Stimulated activated CD4-positive, alpha-beta T cell treated with anti-CD3 and anti-CD28 coated beads, Interleukin-12 subunit alpha, Interleukin-12 subunit beta, amount 100 ng/mL, for 48 hours (primary cell): ENCODE data around the gene AKR1B1.

Experiments
- DNase-seq, 3 donors: peaks; one replicate each; pipeline ENCODE4 v3.0.0-alpha.2; 2020; ENCODE audit warnings: low read depth in 2 of 3, low spot score in 1 of 3

AKR1B1 gene

GRCh38 chr7:134420424-134421125, 38.3 kb downstream of the AKR1B1 start:
- no peak for DNase-seq

GRCh38 chr7:134419875-134420274, 39.0 kb downstream of the AKR1B1 start:
- DNase-seq: no peak

GRCh38 chr7:134419085-134419484, 39.8 kb downstream of the AKR1B1 start:
- no peak for DNase-seq

- no peak for DNase-seq
Observed at GRCh38 chr7:134415700-134416099, 43.2 kb downstream of the AKR1B1 start.

- no peak for DNase-seq
Observed at GRCh38 chr7:134414109-134414508, 44.8 kb downstream of the AKR1B1 start.

GRCh38 chr7:134407311-134407710, 51.6 kb downstream of the AKR1B1 start:
- DNase-seq: no peak

- no peak for DNase-seq
Observed at GRCh38 chr7:134406431-134406830, 52.5 kb downstream of the AKR1B1 start.

GRCh38 chr7:134405299-134405698, 53.6 kb downstream of the AKR1B1 start:
- DNase-seq: no peak

GRCh38 chr7:134403062-134403461, 55.8 kb downstream of the AKR1B1 start:
- no peak for DNase-seq

- DNase-seq: no peak
Observed at GRCh38 chr7:134400859-134401258, 58.0 kb downstream of the AKR1B1 start.

- DNase-seq: no peak
Observed at GRCh38 chr7:134396031-134396430, 62.9 kb downstream of the AKR1B1 start.

- DNase-seq: no peak
Observed at GRCh38 chr7:134395604-134396003, 63.3 kb downstream of the AKR1B1 start.

- DNase-seq: no peak
Observed at GRCh38 chr7:134394056-134394455, 64.8 kb downstream of the AKR1B1 start.
